Fibroblast of villous mesenchyme (primary cell): Measurements from ENCODE around the gene GMDS. TPM values are rescaled to one million over a fixed set of nuclear protein-coding genes. Genes with fewer than 3 reads are reported as not detected.

Source experiments
- DNase-seq: peaks from one replicate; pipeline ENCODE4 v3.0.0-alpha.2; 2010; ENCODE audit warnings: low read depth
- H3K4me3 ChIP-seq: 2 replicates; pipeline ENCODE4 v1.5.1; 2011; ENCODE audit warnings: low read depth, mild to moderate bottlenecking, low read length
- CTCF ChIP-seq: IDR thresholded peaks from 2 replicates; pipeline ENCODE4 v1.5.1; 2012; ENCODE audit warnings: low read depth, mild to moderate bottlenecking, low read length; ENCODE audit not compliant: insufficient read depth
- total RNA-seq: library from RNA; depleted of rRNA; stranded (reverse); fragments of >200 nt; gene quantifications from 2 replicates; pipeline ENCODE4 v1.2.3, GENCODE V29; 2012

The GMDS gene
- total RNA-seq, 1 donor = 6.5 TPM

GRCh38 chr6:1665214-1665613, 580.2 kb downstream of the GMDS start:
- no peak overlapping the region for H3K4me3 ChIP-seq
- no peak for DNase-seq
- no peak for TF ChIP-seq CTCF

- no peak for TF ChIP-seq CTCF
- H3K4me3 ChIP-seq = no peak overlapping the region
- DNase-seq = no peak
Measured at GRCh38 chr6:1664329-1664728, 581.1 kb downstream of the GMDS start.

GRCh38 chr6:1663511-1663910, 581.9 kb downstream of the GMDS start:
- DNase-seq = no peak
- no peak overlapping the region for H3K4me3 ChIP-seq
- TF ChIP-seq CTCF = no peak

- DNase-seq = no peak
- H3K4me3 ChIP-seq = no peak overlapping the region
- no peak for TF ChIP-seq CTCF
Measured at GRCh38 chr6:1662534-1662933, 582.9 kb downstream of the GMDS start.

GRCh38 chr6:1659816-1660215, 585.6 kb downstream of the GMDS start:
- DNase-seq = no peak
- no peak overlapping the region for H3K4me3 ChIP-seq
- TF ChIP-seq CTCF = no peak

- H3K4me3 ChIP-seq = no peak overlapping the region
- no peak for DNase-seq
- TF ChIP-seq CTCF = no peak
Measured at GRCh38 chr6:1658212-1659005, 587.0 kb downstream of the GMDS start.

GRCh38 chr6:1657771-1658165, 587.6 kb downstream of the GMDS start:
- no peak overlapping the region for H3K4me3 ChIP-seq
- DNase-seq = no peak
- TF ChIP-seq CTCF = no peak
